PC-3 (cell line): ENCODE measurements around the gene RALY. TPM values are rescaled to one million over a fixed set of nuclear protein-coding genes. Genes with fewer than 3 reads are reported as not detected.

Source experiments
- ATAC-seq: fragments of 200-7000 bp; cut with Tn5 transposase; 2 replicates; pipeline ENCODE4 v1.9.1; 2020; ENCODE audit warnings: mild to moderate bottlenecking, moderate library complexity
- BruUV-seq: library from RNA; stranded (reverse); fragments of 400-500 nt; replicated peaks from 2 replicates; lab custom pipeline; 2021; lab: Mats Ljungman, UMichigan
- CTCF ChIA-PET: fragments of 300-600 bp; sonication (Branson Sonifier 250); formaldehyde crosslinking; loops from one replicate; lab custom pipeline; 2022; ENCODE audit warnings: antibody characterized with exemption; lab: Charles Lee
- POLR2A ChIA-PET: fragments of 300-600 bp; sonication (Branson Sonifier 250); formaldehyde crosslinking; loops from one replicate; lab custom pipeline; 2022; ENCODE audit warnings: antibody characterized with exemption; ENCODE audit not compliant: unreplicated experiment; lab: Charles Lee
- DNase-seq: peaks from one replicate; pipeline ENCODE4 v3.0.0-alpha.2; 2015
- H2AFZ ChIP-seq: fragments of 300-600 bp; sonication (generic); 2 replicates; pipeline ENCODE4 v1.6.0; 2016; ENCODE audit warnings: antibody characterized with exemption, low read length
- H3F3A ChIP-seq: fragments of 300-600 bp; sonication (generic); one replicate; pipeline ENCODE4 v1.6.0; 2017; ENCODE audit warnings: antibody characterized with exemption, low read length, control low read depth, mild to moderate bottlenecking; ENCODE audit not compliant: unreplicated experiment
- H3K27ac ChIP-seq: fragments of 300-600 bp; sonication (generic); 2 replicates; pipeline ENCODE4 v1.5.1; 2016; ENCODE audit warnings: mild to moderate bottlenecking, low read length
- H3K27me3 ChIP-seq: fragments of 300-600 bp; sonication (generic); 2 replicates; pipeline ENCODE4 v1.6.1; 2016; ENCODE audit warnings: low read length, mixed read lengths
- H3K36me3 ChIP-seq: fragments of 300-600 bp; sonication (generic); 2 replicates; pipeline ENCODE4 v1.6.1; 2016; ENCODE audit warnings: low read depth, mixed run types, low read length, mixed read lengths
- H3K4me1 ChIP-seq: fragments of 300-600 bp; sonication (generic); 2 replicates; pipeline ENCODE4 v1.5.1; 2016; ENCODE audit warnings: low read length; ENCODE audit not compliant: insufficient read depth
- H3K4me2 ChIP-seq: fragments of 300-600 bp; sonication (generic); 2 replicates; pipeline ENCODE4 v1.6.0; 2016; ENCODE audit warnings: low read length
- H3K4me3 ChIP-seq: fragments of 300-600 bp; sonication (generic); 2 replicates; pipeline ENCODE4 v1.5.1; 2016; ENCODE audit warnings: mild to moderate bottlenecking, low read length, mixed read lengths
- H3K79me2 ChIP-seq: fragments of 300-600 bp; sonication (generic); 2 replicates; pipeline ENCODE4 v1.6.1; 2017; ENCODE audit warnings: low read length, mixed read lengths
- H3K9ac ChIP-seq: fragments of 300-600 bp; sonication (generic); 2 replicates; pipeline ENCODE4 v1.6.0; 2016; ENCODE audit warnings: mild to moderate bottlenecking, low read length
- H3K9me2 ChIP-seq: fragments of 300-600 bp; sonication (generic); replicated peaks from 2 replicates; pipeline ENCODE4 v1.6.1; 2016; ENCODE audit warnings: mixed run types, low read length, mixed read lengths
- H3K9me3 ChIP-seq: fragments of 300-600 bp; sonication (generic); 2 replicates; pipeline ENCODE4 v1.6.1; 2016; ENCODE audit warnings: low read length, mixed read lengths
- H4K20me1 ChIP-seq: fragments of 300-600 bp; sonication (generic); 2 replicates; pipeline ENCODE4 v1.6.1; 2016; ENCODE audit warnings: low read length, mixed read lengths
- EZH2 ChIP-seq: fragments of 300-600 bp; sonication (generic); IDR thresholded peaks from one replicate; pipeline ENCODE4 v1.6.1; 2017; ENCODE audit warnings: antibody characterized with exemption, mild to moderate bottlenecking, low read length; ENCODE audit not compliant: unreplicated experiment
- EZH2phosphoT487 ChIP-seq: fragments of 300-600 bp; sonication (generic); IDR thresholded peaks from 2 replicates; pipeline ENCODE4 v1.6.1; 2018; ENCODE audit warnings: mild to moderate bottlenecking, antibody characterized with exemption, low read length, borderline replicate concordance
- intact Hi-C: fragments of 100-400 bp; cut with micrococcal nuclease; formaldehyde crosslinking; loops from 2 replicates; pipeline ENCODE4 v1.9.0; 2023
- total RNA-seq: library from RNA; depleted of rRNA; stranded (reverse); fragments of >200 nt; gene quantifications from 2 replicates; pipeline ENCODE4 v1.2.3, GENCODE V29; 2014
- TF ChIP-seq, protein P1 (sequence below): fragments of 300-600 bp; sonication (generic); conservative IDR thresholded peaks from 2 replicates; pipeline ENCODE4 v1.5.1; 2017; ENCODE audit warnings: antibody characterized with exemption, low read depth, mild to moderate bottlenecking, low read length

RALY gene
- total RNA-seq, 1 experiment from 2014 or later = 160 TPM

DNA sequence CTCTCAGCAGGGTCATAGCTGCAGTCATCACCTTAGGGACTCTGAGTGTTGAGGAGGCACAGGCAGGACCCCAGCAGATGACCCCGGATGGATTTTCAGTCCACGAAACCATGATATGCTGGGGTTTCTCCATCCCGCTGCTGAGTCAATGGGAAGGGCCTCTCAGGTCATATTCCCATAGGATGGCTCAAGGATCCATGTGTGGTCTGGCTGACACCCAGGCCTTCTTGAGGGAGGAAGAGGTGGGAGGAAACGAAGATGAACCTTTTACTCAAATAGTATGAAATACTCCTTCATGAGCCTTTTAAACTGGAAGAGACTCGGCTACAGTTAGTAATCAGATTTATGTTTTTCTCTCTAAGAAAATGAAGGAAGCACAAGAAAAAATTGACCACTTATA lies 10.3 kb upstream of the RALY start:
- Histone ChIP-seq H3K4me1 (no peaks in the 10 kb centered on the region), H3K27me3 (peaks cover 27% of the 10 kb centered on the region), H3K9me2 (no peaks in the 10 kb centered on the region), H3K9ac (no peak overlapping the region), H2AFZ (no peak overlapping the region), H3K27ac (no peak overlapping the region), H3F3A (no peaks in the 10 kb centered on the region), H3K4me2 (no peak overlapping the region), H3K4me3 (no peak overlapping the region), H3K79me2 (no peaks in the 10 kb centered on the region), H3K36me3 (no peaks in the 10 kb centered on the region), H4K20me1 (no peaks in the 10 kb centered on the region), H3K9me3 (no peaks in the 10 kb centered on the region)
- intact Hi-C loops = no loop called here
- DNase-seq = no peak
- CTCF ChIA-PET = no interaction called here
- no peak for ATAC-seq
- no TSS peak for BruUV-seq
- POLR2A ChIA-PET = no interaction called here
- TF ChIP-seq EZH2phosphoT487 = no peak
- TF ChIP-seq, protein P1, sequence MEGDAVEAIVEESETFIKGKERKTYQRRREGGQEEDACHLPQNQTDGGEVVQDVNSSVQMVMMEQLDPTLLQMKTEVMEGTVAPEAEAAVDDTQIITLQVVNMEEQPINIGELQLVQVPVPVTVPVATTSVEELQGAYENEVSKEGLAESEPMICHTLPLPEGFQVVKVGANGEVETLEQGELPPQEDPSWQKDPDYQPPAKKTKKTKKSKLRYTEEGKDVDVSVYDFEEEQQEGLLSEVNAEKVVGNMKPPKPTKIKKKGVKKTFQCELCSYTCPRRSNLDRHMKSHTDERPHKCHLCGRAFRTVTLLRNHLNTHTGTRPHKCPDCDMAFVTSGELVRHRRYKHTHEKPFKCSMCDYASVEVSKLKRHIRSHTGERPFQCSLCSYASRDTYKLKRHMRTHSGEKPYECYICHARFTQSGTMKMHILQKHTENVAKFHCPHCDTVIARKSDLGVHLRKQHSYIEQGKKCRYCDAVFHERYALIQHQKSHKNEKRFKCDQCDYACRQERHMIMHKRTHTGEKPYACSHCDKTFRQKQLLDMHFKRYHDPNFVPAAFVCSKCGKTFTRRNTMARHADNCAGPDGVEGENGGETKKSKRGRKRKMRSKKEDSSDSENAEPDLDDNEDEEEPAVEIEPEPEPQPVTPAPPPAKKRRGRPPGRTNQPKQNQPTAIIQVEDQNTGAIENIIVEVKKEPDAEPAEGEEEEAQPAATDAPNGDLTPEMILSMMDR = no peak
- no peak for TF ChIP-seq EZH2

DNA sequence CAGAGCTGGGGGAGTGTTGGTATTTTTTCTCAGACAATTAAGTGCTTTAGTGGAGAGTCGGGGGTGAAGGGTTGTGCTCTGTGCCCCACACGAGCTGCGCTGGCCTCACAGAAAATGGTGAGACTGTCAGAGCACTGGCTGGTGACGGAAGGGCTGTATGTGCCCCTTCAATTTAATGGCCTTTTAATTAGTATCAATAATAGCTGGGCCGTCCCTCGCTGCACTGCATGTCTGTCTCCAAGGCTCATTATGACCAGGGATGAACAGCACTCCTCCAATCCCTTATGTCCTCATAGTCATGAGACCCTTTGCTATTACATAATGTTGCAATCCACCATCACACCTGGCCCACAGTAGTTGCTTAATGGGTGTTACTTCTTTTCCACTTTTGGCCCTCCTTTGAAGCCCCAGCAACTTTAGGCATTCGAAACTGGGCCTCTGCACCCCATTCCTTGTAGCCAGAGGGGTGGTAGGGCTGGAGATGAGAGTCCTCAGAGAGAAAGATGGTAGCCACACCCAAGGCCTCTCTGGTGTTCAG lies 9.5 kb upstream of the RALY start:
- Histone ChIP-seq H3K9ac (no peak overlapping the region), H3K4me1 (no peaks in the 10 kb centered on the region), H3K36me3 (no peaks in the 10 kb centered on the region), H3K9me2 (no peaks in the 10 kb centered on the region), H3K27ac (no peak overlapping the region), H2AFZ (no peak overlapping the region), H3K79me2 (no peaks in the 10 kb centered on the region), H4K20me1 (no peaks in the 10 kb centered on the region), H3F3A (no peaks in the 10 kb centered on the region), H3K9me3 (no peaks in the 10 kb centered on the region), H3K27me3 (peaks cover 23% of the 10 kb centered on the region; the same call in 1 of the 2 replicates), H3K4me3 (no peak overlapping the region), H3K4me2 (no peak overlapping the region)
- CTCF ChIA-PET = no interaction called here
- intact Hi-C loops = no loop called here
- no TSS peak for BruUV-seq
- POLR2A ChIA-PET = no interaction called here
- no peak for TF ChIP-seq EZH2
- ATAC-seq (no peak), DNase-seq (no peak)

DNA sequence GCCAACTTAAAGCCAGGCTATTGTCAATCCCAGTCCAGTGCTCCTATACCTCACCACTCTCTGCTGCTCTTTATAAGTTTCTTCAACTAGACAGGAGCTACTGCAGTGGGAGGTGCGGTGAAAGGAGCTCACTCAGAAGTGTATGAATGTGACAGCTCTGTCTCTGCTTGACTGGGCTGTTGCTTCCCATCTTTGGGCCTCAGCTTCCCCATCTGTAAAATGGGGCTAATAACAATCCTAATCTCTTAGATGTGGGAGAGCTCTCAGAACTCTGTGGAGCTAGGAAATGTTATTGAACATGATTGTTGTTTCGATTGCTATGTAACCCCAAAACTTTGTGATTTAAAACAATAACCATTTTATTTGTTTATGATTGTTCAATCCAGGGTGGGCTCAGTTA lies 8.4 kb upstream of the RALY start:
- Histone ChIP-seq H3K4me2 (no peak overlapping the region), H3K27ac (no peak overlapping the region), H3K27me3 (peaks cover 17% of the 10 kb centered on the region; the same call in 1 of the 2 replicates), H3K79me2 (no peaks in the 10 kb centered on the region), H3K9me3 (no peaks in the 10 kb centered on the region), H2AFZ (no peak overlapping the region), H3F3A (no peaks in the 10 kb centered on the region), H3K4me3 (no peak overlapping the region), H3K9me2 (no peaks in the 10 kb centered on the region), H3K4me1 (no peaks in the 10 kb centered on the region), H3K36me3 (no peaks in the 10 kb centered on the region), H3K9ac (no peak overlapping the region), H4K20me1 (no peaks in the 10 kb centered on the region)
- ChIA-PET POLR2A (no interaction called here), CTCF (no interaction called here)
- intact Hi-C loops = no loop called here
- TF ChIP-seq EZH2 (no peak), EZH2phosphoT487 (no peak)
- TF ChIP-seq, protein P1 = no peak
- DNase-seq (no peak), ATAC-seq (no peak)
- no TSS peak for BruUV-seq
